ENCODE measurements around the gene MCCC1. TPM values are rescaled to one million over a fixed set of nuclear protein-coding genes. Genes with fewer than 3 reads are reported as not detected.
"Not testable (repeated sequence)": the region's sequence is repeated elsewhere in the genome, so short reads cannot be mapped to it uniquely, and the experiment has no call there.

MCCC1 gene
- total RNA-seq, 1 donor from 2014 or later: 55.2 TPM

DNA sequence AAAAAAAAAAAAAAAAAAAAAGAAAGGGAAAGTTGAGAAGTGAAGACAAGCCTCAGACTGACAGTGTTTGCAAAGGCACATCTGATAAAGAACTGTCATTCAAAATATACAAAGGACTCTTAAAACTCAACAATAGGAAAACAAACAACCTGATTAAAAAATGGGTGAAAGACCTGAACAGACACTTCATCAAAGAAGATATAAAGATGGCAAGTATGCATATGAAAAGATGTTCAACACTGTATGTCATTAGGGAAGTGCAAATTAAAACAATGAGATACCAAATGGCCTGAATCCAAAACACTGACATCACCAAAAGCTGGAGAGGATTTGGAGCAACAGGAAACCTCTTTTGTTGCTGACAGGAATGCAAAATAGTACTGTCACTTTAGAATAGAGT lies 48.6 kb downstream of the MCCC1 start:
- no peak for DNase-seq (ENCODE audit: low spot score)

- DNase-seq (ENCODE audit: low spot score): no peak
Observed at GRCh38 chr3:183046883-183047282, 52.4 kb downstream of the MCCC1 start.

- DNase-seq (ENCODE audit: low spot score): no peak
Observed at GRCh38 chr3:183044547-183045229, 54.6 kb downstream of the MCCC1 start.

DNA sequence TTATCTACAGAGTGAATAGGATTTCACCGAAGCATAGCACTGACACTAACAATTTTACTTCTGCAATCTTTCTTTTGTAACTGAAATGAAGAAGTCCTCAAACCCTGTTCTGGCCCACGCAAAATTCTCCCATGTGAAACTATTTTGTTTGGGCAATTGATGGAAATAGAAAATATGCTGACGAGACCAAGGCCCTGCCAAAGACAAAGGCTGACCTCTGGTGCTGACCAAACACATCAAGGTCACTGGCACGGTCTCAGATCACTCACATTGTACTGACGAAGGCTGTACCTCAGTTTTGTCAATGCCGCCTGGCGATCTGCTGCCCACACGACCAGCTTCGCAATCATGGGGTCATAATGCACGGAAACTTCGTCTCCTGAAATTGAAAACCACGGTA lies 60.5 kb downstream of the MCCC1 start:
- no peak for DNase-seq (ENCODE audit: low spot score)

GRCh38 chr3:183038221-183038620 lies 61.1 kb downstream of the MCCC1 start:
- DNase-seq (ENCODE audit: low spot score): no peak

DNA sequence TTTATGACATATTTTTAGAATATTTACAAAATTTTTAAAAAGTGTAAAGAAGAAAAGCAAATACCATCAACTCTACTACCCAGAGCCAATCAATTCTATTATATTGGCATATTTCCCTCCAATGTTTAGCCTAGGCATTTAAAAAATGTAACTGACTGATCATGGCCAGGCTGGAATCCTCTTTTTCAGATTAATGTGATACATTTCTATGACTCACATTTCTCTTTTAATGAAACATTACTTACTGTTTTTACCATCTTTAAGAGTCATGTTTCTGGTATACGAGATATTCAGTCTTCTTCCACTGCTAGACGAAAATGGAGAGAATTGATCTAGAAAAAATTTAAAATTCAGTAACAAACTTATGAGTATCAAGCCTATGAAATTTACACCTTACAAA lies 65.5 kb downstream of the MCCC1 start:
- no peak for DNase-seq (ENCODE audit: low spot score)

GRCh38 chr3:183032880-183033555 lies 66.3 kb downstream of the MCCC1 start:
- no peak for DNase-seq (ENCODE audit: low spot score)

DNA sequence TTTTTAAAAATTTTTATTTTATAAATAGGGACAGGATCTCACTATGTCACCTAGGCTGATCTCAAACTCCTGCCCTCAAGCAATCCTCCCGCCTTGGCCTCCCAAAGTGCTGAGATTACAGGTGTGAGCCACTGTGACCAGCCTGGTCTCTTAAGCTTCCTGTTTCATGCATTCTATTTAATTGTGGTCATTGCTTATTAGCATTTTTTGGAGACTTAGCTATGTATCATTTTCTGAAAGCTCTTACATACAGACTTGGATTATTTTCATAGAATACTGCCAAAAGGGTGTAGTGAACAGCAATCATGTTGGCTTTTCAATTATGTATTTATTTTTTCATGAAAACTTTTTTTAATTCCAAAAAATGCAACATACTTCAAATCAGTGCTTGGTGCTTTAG lies 67.5 kb downstream of the MCCC1 start:
- no peak for DNase-seq (ENCODE audit: low spot score)

DNA sequence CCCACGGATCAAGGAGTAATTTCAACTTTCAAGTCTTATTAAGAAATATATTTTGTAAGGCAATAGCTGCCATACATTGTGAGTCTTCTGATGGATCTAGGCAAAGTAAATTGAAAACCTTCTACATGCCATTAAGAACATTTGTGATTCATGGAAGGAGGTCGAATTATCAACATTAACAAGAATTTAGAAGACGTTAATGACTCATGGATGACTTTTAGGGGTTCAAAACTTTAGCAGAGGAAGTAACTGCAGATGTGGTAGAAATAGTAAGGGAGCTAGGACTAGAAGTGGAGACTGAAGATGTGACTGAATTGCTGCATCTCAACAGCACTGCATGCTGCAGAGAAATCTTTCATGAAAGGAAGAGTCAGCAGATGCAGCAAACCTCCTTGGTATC lies 70.9 kb downstream of the MCCC1 start:
- no peak for DNase-seq (ENCODE audit: low spot score)

GRCh38 chr3:183027276-183027675 lies 72.0 kb downstream of the MCCC1 start:
- DNase-seq (ENCODE audit: low spot score): no peak

- DNase-seq (ENCODE audit: low spot score): no peak
Observed at GRCh38 chr3:183022936-183023516, 76.3 kb downstream of the MCCC1 start.

DNA sequence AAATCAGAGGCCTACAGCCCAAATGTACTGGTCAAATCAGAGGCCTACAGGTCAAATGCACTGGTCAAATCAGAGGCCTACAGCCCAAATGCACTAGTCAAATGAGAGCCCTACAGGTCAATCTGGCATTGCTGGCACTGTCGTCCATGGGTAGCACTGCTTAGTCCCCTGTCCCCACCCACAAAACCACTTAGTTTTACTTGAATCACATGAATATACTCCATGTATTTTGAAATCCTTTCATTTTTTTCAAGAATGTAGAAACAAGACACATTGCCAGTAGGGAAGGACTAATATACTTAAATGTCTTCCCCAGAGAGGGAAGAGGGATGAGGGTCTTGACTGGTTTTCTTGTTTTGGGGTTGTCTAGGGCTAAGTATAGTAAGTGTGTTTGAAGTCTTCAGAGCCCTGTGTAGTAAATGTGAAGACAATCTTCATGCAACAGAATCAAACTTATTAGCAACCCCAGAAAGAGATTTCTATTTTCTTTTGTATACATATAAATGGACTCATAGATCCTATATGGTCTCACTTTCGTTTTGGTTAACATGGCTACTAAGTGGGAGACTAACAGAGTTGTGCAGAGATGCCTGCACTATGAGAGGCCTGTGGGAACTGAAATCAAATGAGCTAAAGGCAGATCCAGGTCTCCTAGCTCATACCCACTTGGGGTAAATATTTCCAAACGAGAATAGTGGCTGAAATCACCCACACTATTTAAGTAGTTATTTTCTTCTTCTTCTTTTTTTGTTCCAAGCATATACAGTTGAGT lies 80.7 kb downstream of the MCCC1 start:
- no peak for DNase-seq (ENCODE audit: low spot score)

DNA sequence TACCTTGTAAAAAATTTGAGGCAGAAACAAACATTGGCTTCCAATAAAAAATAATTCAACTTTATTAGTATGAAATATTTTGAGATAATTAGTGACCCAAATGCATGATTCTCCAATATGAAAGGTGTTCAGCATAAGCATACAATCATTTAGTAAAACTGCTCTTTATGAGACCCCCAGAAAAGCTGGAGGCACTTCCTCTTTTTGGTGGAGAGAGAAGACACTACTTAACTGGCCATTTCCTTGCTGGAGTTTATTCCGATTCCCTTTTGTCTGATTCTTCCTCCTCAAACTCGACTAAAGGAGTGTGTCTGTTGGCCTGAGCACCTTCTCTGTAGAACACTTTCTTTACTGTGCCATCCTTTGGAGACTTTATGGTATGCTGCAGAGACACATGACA lies 84.1 kb downstream of the MCCC1 start:
- DNase-seq (ENCODE audit: low spot score): no peak

GRCh38 chr3:183013856-183014255 lies 85.4 kb downstream of the MCCC1 start:
- no peak for DNase-seq (ENCODE audit: low spot score)

DNA sequence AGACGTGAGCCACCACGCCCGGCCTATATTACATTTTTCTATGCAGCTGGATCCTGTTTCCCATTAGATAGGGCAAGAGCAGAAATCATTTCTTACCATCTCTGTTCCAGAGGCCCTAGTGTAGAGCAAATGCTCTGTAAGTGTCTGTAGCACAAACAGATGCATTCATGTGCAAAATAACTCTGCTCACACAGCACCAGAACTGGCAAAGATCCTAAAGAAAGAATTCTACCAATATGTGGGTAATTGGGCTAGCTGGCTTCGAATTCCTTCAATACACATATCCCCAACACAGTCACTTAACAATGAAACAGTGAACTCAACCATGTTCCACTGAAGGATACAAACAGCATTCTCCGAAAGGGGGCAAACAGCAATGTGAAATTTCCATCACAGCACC lies 86.2 kb downstream of the MCCC1 start:
- no peak for DNase-seq (ENCODE audit: low spot score)

- DNase-seq (ENCODE audit: low spot score): no peak
Observed at GRCh38 chr3:183008800-183009199, 90.5 kb downstream of the MCCC1 start.

DNA sequence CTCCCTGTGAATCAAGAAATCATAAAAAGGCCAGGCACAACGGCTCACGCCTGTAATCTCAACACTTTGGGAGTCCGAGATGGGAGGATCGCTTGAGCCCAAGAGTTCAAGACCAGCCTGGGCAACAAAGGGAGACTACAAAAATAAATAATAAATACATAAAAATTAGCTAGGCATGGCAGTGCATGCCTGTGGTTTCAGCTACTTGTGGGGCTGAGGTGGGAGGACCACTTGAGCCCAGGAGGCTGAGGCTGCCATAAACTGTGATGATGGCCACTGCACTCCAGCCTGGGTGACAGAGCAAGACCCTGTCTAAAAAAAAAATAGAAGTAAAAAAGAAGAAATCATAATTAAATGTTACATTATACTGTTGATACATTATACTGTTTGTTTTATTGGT lies 91.0 kb downstream of the MCCC1 start:
- DNase-seq (ENCODE audit: low spot score): no peak

DNA sequence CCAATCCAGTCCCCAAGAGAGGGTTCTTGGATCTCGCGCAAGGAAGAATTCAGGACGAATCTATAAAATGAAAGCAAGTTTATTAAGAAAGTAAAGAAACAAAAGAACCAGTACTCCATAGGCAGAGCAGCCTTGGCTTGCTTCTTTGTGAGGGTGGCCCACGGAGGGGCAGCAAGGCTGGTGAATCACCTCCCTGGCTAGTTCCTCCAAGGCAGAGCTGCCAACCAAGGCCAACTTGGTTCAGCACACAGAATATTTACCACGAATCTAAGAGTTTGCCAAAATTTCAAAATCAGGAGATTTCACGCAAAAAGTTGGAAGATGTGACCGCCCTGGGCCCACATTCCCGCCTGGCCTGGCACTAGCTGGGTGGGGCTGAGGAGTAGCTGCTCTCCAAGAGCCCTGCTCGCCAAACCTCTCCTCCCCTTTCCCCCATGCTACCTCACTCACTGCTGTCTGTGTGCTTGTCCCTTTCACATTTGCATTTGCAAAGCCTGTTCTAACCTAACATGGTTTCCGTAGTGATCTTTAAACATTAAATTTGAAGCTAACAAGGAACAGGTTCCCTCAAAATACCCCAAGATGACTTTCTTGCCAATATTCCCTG lies 92.8 kb downstream of the MCCC1 start:
- no peak for DNase-seq (ENCODE audit: low spot score)

DNA sequence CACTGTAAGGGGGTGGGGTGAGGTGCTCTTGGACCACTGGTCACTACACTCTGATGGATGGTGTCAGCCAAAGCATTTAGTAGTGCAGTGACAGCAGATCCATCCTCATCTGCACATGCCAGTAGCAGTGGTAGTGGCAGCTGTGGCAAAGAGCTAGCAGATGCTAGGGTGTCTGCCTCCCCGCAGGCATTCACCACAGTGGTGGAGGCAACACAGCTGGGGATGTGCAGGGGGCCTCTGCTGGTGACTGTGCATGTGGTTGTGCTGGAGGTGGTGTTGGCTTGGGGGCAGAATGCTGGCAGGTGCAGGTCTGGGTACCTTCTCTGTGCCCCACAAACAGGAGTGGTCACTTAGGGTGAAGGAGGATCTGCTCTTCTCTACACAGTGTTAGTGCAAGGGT lies 99.5 kb downstream of the MCCC1 start:
- no peak for DNase-seq (ENCODE audit: low spot score)

- not testable (repeated sequence) for DNase-seq (ENCODE audit: low spot score)
Observed at GRCh38 chr3:182993486-182994201, 105.7 kb downstream of the MCCC1 start.

DNA sequence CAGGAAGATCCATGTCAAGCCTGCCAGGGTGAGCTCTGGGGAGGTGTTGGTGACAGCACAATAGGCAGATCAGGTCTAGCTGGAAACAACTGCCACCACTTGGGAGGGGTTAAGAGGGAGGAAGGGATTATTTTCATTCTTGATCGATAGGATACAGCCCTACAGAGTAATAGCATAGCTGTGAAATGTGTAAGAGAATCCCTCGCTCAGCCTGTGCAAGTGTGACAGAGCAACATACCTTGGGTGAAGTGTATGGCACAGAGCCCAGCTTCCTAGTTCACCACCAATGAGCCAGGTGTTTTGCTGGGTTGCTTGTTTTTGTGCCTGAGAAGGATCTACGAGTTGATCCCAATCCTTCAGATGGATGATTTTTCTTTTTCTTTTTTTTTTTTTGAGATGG lies 109.7 kb downstream of the MCCC1 start:
- no peak for DNase-seq (ENCODE audit: low spot score)
